Astrocyte of the spinal cord (primary cell): ENCODE measurements around the gene KRTAP10-3.
"Not testable (repeated sequence)": the region's sequence is repeated elsewhere in the genome, so short reads cannot be mapped to it uniquely, and the experiment has no call there.

Experiments
- DNase-seq: peaks from one replicate; pipeline ENCODE4 v3.0.0; 2011; ENCODE audit warnings: low read depth, low spot score
- H3K4me3 ChIP-seq: 2 replicates; pipeline ENCODE4 v1.5.1; 2011; ENCODE audit warnings: low read depth, mild to moderate bottlenecking, low read length, moderate library complexity
- in situ Hi-C: cut with HindIII; loops from 2 replicates; pipeline ENCODE4 v1.10.0; 2017; ENCODE audit warnings: low sequenced_read_pairs
- TF ChIP-seq, protein P1 (sequence below): IDR thresholded peaks from 2 replicates; pipeline ENCODE4 v1.5.1; 2012; ENCODE audit warnings: low read depth, mild to moderate bottlenecking, low read length, inconsistent platforms

Gene KRTAP10-3

DNA sequence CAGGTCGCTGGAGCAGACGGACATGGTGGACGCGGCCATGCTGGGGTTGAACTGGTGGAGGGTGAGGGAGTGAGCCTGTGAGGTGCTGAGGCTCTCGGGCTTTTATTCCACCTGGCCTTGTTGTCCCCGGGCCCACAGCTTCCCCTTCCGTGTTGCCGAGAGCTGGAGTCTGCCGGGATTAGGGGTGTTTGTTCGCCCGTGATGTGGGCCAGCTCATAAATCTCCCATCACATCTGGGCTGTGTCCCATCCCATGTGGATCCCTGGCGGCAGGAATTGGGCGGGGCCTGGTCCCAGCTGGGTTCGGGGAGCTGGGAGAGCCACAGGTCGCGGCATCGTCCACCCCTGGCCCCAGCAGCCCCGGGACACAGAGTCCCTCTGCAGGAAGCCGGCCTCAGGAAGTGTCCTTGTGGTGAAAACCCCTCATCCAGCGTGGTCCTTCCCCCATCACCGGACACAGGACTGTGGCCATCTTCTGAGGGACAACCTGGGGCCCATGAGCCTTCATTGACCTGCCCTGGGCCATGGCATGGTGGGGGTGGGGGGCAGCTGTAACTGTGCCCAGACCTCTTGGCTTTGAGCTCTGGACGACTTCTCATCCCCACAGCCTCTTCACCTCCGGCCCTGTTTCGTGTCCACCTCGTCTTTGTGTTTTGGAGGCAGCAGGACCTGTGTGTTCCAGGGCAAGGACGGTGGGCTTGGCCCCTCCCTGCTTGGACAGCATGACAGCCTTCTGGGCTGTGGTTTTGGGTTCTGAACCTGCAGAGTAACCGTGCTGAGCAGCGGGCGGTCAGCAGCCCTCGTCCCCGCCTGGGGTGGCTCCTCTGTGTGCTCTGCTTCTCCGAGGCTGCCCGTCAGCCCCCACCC lies 34.1 kb upstream of the KRTAP10-3 start, which contains the start of gene KRTAP10-6:
Gene KRTAP10-6 (minus strand): TSS at position 60 of the 866 bp plus-strand sequence. CDS start 21 bp downstream, at position 39.
- in situ Hi-C loops, result no loop called here
- TF ChIP-seq, protein P1, sequence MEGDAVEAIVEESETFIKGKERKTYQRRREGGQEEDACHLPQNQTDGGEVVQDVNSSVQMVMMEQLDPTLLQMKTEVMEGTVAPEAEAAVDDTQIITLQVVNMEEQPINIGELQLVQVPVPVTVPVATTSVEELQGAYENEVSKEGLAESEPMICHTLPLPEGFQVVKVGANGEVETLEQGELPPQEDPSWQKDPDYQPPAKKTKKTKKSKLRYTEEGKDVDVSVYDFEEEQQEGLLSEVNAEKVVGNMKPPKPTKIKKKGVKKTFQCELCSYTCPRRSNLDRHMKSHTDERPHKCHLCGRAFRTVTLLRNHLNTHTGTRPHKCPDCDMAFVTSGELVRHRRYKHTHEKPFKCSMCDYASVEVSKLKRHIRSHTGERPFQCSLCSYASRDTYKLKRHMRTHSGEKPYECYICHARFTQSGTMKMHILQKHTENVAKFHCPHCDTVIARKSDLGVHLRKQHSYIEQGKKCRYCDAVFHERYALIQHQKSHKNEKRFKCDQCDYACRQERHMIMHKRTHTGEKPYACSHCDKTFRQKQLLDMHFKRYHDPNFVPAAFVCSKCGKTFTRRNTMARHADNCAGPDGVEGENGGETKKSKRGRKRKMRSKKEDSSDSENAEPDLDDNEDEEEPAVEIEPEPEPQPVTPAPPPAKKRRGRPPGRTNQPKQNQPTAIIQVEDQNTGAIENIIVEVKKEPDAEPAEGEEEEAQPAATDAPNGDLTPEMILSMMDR, result no peak
- DNase-seq, result no peak
- no peak within 1 kb of the TSS for H3K4me3 ChIP-seq

DNA sequence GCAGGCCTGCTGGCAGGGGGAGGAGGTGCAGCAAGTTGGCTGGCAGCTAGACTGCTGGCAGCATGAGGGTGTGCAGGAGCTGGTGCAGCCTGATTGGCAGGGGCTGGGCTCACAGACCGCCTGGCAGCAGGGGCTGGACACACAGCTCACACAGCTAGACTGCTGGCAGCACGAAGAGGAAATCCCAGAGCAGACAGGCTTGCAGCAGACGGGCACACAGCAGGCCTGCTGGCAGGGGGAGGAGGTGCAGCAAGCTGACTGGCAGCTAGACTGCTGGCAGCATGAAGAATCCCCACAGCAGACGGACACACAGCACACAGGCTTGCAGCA lies 33.2 kb upstream of the KRTAP10-3 start:
- DNase-seq, in situ Hi-C loops, H3K4me3 ChIP-seq: not testable (repeated sequence)

DNA sequence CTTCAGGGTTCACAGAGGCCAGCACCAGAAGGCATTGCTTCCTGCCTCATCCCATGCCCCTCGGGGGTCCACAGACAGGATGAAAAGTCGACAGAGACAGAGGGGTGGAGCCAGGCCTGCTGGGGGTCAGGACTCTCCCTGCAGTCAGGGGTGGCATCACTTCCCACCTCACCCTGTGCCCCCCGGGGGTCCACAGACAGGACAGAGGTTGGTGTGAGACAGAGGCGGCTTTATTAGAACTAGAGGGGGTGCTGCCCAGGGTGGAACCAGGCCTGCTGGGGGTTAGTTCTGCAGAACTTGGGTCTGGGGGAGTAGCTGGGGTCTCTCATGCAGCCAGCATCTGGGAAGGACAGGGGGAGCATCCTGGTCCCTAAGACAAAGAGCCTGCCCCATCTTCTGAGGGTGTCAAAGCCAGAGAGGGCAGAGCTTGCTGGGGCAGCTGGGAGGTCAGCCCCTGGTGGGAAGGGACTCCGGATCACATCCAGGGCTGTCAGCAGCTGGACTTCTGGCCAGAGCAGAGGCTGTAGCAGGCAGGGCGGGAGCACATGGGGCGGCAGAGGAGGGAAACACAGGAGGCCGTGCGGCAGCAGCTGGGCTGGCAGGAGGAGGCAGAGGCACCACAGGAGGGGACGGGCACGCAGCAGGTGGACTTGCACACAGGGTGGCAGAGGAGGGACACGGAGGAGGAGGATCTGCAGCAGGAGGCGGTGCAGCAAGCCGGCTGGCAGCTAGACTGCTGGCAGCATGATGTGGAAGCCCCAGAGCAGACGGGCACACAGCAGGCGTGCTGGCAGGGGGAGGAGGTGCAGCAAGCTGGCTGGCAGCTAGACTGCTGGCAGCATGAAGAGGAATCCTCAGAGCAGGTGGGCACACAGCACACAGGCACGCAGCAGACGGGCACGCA lies 32.6 kb upstream of the KRTAP10-3 start:
- in situ Hi-C loops, DNase-seq, H3K4me3 ChIP-seq: not testable (repeated sequence)

DNA sequence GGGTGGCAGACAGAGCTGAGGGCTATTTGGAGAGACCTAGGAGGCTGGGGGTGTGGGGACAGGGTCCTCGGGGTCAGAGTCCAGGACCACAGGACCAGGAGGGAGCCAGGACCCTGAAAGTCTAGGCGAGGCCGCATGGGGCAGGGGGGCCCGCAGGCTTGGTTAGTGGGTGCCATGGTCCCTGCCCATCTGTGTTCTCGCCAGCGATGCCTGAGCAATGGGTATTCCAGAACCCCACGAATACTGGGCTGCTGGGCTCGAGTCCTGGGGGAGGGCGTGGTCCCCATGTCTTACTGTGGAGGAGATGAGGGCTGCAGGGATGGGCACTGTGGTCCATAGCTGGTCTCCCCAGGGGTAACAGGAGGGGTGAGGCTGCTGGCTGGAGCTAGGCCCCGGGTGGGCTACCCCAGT lies 31.7 kb upstream of the KRTAP10-3 start:
- TF ChIP-seq, protein P1, result no peak
- in situ Hi-C loops, result no loop called here
- no peak overlapping the region for H3K4me3 ChIP-seq
- DNase-seq, result no peak

DNA sequence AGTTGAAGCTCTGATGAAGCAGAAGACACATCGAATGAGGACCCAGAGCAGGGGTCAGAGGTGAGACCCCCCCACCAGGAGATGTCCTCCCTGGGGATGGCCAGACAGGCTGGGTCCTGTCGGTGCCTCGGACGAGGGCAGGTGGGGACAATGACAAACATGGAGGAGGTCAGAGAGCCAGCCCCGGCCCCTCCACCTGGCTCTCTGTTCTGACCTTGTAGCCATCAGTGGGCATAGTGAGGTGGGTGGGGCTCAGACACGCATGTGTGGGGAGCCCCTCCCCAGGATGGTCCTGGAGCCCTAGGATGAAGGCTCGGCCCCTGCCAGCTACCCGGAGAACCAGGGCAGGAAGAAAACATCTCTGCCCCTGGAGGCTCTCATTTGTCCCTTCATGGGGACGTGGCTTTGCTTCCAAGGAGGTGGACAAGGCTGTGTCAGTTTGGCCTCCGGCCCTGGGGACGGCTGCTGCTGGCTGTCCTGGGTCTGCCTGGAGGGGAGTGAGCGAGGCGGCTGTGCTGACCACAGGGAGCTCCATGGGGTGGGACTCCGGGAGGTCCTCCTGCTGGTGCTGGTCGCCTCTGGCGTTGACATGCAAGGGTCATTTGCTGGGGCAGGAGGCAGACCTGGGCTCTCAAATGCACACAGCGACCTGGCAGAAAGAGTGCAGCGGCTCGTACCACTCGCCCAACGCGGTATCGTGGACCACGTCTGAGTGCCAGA lies 31.2 kb upstream of the KRTAP10-3 start:
- no peak overlapping the region for H3K4me3 ChIP-seq
- in situ Hi-C loops, result no loop called here
- TF ChIP-seq, protein P1, result no peak
- DNase-seq, result no peak

DNA sequence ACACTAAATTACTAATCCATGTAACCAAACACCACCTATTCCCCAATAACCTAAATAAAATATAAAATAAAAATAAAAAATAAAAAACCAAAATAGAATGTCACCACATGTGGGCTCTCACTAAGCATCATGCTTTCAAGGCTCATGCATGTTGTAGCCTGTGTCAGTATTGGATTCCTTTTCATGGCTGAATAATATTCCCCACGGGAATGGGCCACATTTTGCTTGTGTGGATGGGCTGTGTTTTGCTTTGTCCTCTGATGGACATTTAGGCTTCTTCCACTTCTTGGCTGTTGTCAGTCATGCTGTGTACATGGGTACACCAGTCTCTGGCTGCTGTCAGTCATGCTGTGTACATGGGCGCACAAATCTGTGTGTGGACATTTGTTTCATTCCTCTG lies 30.5 kb upstream of the KRTAP10-3 start:
- H3K4me3 ChIP-seq, result no peak overlapping the region
- TF ChIP-seq, protein P1, result no peak
- in situ Hi-C loops, result no loop called here
- no peak for DNase-seq

DNA sequence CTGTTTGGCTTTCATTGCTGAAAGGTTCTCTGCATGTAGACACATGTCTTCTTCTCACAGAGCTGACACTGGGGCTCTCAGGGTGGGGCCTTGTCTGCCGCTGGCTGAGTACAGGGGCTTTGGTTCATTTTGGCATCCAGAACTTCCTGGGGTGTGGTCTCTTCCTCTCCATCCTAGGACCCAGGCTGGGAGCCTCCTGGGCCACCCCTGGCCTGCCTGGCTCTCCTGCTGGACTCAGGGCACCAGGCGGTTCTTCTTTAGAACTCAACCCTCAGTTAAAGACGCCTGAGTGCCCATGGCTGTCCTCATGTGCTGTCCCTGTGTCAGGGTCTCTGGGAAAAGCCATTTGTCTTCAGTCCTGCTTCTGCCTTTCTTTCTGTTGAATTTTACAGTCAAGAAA lies 27.3 kb upstream of the KRTAP10-3 start:
- in situ Hi-C loops, result no loop called here
- no peak overlapping the region for H3K4me3 ChIP-seq
- TF ChIP-seq, protein P1, result no peak
- DNase-seq, result no peak
